HG03095 (cell line): ENCODE results near the gene TMEM44.
"Not testable (repeated sequence)": the region's sequence is repeated elsewhere in the genome, so short reads cannot be mapped to it uniquely, and the experiment has no call there.

Experiments
- ATAC-seq: cut with Tn5 transposase; IDR thresholded peaks from one replicate; pipeline ENCODE4 v1.9.1; 2021; ENCODE audit warnings: moderate library complexity; ENCODE audit not compliant: unreplicated experiment

The TMEM44 gene

GRCh38 chr3:194647747-194648146 lies 14.5 kb upstream of the TMEM44 start:
- ATAC-seq, result no peak

- ATAC-seq, result no peak
These were observed 9.6 kb upstream of the TMEM44 start for GRCh38 chr3:194642769-194643168.

GRCh38 chr3:194640829-194641228 lies 7.6 kb upstream of the TMEM44 start:
- ATAC-seq, result no peak

- no peak for ATAC-seq
These were observed 5.9 kb upstream of the TMEM44 start for GRCh38 chr3:194638991-194639605.

- no peak for ATAC-seq
These were observed 4.6 kb upstream of the TMEM44 start for GRCh38 chr3:194637541-194638400.

- no peak for ATAC-seq
These were observed 3.8 kb upstream of the TMEM44 start for GRCh38 chr3:194637066-194637465.

- peak; percentile 43 for ATAC-seq
These were observed 340 bp downstream of the TMEM44 start for GRCh38 chr3:194632809-194633348.

GRCh38 chr3:194632226-194632808 lies 902 bp downstream of the TMEM44 start:
- no peak for ATAC-seq

- no peak for ATAC-seq
These were observed 1.5 kb downstream of the TMEM44 start for GRCh38 chr3:194631696-194632095.

- ATAC-seq, result not testable (repeated sequence)
These were observed 2.5 kb downstream of the TMEM44 start for GRCh38 chr3:194630681-194631080.

- no peak for ATAC-seq
These were observed 8.3 kb downstream of the TMEM44 start for GRCh38 chr3:194624956-194625355.

GRCh38 chr3:194623449-194624290 lies 9.5 kb downstream of the TMEM44 start:
- no peak for ATAC-seq

- ATAC-seq, result no peak
These were observed 10.4 kb downstream of the TMEM44 start for GRCh38 chr3:194622621-194623340.

- no peak for ATAC-seq
These were observed 11.3 kb downstream of the TMEM44 start for GRCh38 chr3:194621947-194622346.

- ATAC-seq, result no peak
These were observed 13.0 kb downstream of the TMEM44 start for GRCh38 chr3:194620196-194620595.

GRCh38 chr3:194619741-194620140 lies 13.5 kb downstream of the TMEM44 start:
- ATAC-seq, result no peak

GRCh38 chr3:194618858-194619608 lies 14.2 kb downstream of the TMEM44 start:
- ATAC-seq, result no peak

GRCh38 chr3:194617827-194618226 lies 15.4 kb downstream of the TMEM44 start:
- ATAC-seq, result no peak

- no peak for ATAC-seq
These were observed 16.0 kb downstream of the TMEM44 start for GRCh38 chr3:194617143-194617671.
